Activated CD4-positive, alpha-beta T cell treated with anti-CD3 and anti-CD28 coated beads, Interleukin-2, amount 10 ng/mL, durations not matched to agents 7 days and 5 days (primary cell): ENCODE measurements around the gene PAIP1. TPM values are rescaled to one million over a fixed set of nuclear protein-coding genes. Genes with fewer than 3 reads are reported as not detected.
"Not testable (repeated sequence)": the region's sequence is repeated elsewhere in the genome, so short reads cannot be mapped to it uniquely, and the experiment has no call there.

ENCODE experiments used
- CTCF ChIA-PET: fragments of 350-600 bp; sonication (Branson Sonifier 250); formaldehyde crosslinking; loops from one replicate; lab custom pipeline; 2021; ENCODE audit warnings: antibody characterized with exemption; lab: Charles Lee
- POLR2A ChIA-PET: fragments of 350-600 bp; sonication (Branson Sonifier 250); formaldehyde crosslinking; loops from one replicate; lab custom pipeline; 2021; ENCODE audit warnings: antibody characterized with exemption; lab: Charles Lee
- DNase-seq: peaks from one replicate; pipeline ENCODE4 v3.0.0-alpha.2; 2020
- H3K27ac Mint-ChIP-seq: one replicate; pipeline ENCODE4 v1.8.0; 2021; ENCODE audit warnings: mild to moderate bottlenecking, moderate library complexity, mixed read lengths
- H3K27me3 Mint-ChIP-seq: one replicate; pipeline ENCODE4 v1.8.0; 2021; ENCODE audit warnings: mixed read lengths
- H3K36me3 Mint-ChIP-seq: one replicate; pipeline ENCODE4 v1.8.0; 2021; ENCODE audit warnings: low read depth, mixed read lengths
- H3K4me1 Mint-ChIP-seq: one replicate; pipeline ENCODE4 v1.8.0; 2021; ENCODE audit warnings: mixed read lengths
- H3K4me3 Mint-ChIP-seq: one replicate; pipeline ENCODE4 v1.8.0; 2021; ENCODE audit warnings: mild to moderate bottlenecking, moderate library complexity, mixed read lengths
- H3K9me3 Mint-ChIP-seq: one replicate; pipeline ENCODE4 v1.8.0; 2021; ENCODE audit warnings: mixed read lengths
- total RNA-seq, 2 experiments: library from RNA; stranded (reverse); gene quantifications; one replicate each; pipeline ENCODE4 v1.2.3, GENCODE V29; 2021

The PAIP1 gene
- total RNA-seq, 2 experiments from 2014 or later = 35.3 to 37.1 TPM

DNA sequence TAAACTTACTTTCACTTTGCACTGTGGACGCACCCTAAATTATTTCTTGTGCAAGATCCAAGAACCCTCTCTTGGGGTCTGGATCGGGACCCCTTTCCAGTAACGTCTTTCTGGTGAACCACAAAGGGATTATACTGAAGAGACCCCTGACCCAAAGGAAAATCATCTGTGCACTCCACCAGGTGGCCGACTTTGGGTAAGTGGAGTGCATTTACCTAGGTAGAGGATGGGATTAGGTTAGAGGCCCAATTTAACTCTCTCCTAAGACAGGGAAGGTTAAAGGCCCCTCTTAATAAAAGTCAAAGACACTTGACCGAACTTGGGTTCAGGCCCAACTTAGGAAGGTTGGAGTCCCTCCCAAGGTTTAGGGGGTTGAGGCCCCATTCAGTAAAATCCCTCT lies 8.2 kb upstream of the PAIP1 start:
- H3K27me3 Mint-ChIP-seq = peaks cover 9% of the 10 kb centered on the region
- DNase-seq = no peak
- POLR2A ChIA-PET = no interaction called here
- CTCF ChIA-PET = no interaction called here
- H3K4me1 Mint-ChIP-seq = no peaks in the 10 kb centered on the region
- no peaks in the 10 kb centered on the region for H3K9me3 Mint-ChIP-seq
- H3K36me3 Mint-ChIP-seq = no peaks in the 10 kb centered on the region
- H3K4me3 Mint-ChIP-seq = no peak overlapping the region
- H3K27ac Mint-ChIP-seq = no peak overlapping the region

DNA sequence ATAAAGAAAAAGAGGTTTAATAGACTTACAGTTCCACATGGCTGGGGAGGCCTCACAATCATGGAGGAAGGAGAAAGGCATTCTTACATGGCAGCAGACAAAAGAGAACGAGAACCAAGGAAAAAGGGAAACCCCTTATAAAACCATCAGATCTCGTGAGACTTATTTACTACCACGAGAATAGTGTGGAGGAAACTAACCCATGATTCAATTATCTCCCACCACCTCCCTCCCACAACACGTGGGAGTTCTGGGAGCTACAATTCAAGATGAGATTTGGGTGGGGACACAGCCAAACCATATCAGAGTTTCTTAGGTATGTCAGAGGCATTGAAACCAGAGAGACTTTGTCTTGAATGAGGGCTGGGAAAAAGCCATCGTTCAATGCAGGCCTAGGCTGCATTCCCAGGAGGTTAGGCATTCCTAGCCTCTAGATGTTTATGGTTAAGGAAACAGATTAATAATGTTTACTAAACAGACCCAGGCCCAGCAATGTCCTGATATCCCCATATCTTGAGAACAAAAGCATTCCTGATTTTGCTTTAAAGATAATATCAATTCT lies 7.5 kb upstream of the PAIP1 start:
- Mint-ChIP-seq H3K27me3 (peaks cover 14% of the 10 kb centered on the region), H3K27ac (no peak overlapping the region), H3K9me3 (no peaks in the 10 kb centered on the region), H3K4me3 (no peak overlapping the region), H3K36me3 (no peaks in the 10 kb centered on the region), H3K4me1 (no peaks in the 10 kb centered on the region)
- CTCF ChIA-PET = no interaction called here
- POLR2A ChIA-PET = no interaction called here
- no peak for DNase-seq

DNA sequence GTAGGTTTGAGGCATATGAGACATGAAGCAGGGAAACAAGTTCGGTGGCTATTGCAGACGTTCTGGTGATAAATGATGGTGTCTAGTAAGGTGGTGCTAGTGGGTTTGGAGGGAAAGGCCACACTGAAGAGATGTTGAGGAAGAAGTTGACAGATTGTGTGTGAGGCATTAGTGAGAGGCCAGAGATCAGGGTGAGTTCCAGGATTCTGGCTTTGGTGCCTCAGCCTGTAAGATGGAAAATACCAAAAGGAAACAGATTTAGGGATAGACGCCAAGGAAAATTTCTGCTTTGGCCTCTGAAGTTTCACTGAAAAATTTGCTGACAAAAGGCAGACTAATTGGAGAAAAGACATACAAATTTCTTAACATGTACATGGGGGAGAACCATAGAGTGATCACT lies 6.4 kb upstream of the PAIP1 start:
- H3K4me3 Mint-ChIP-seq = no peak overlapping the region
- no peaks in the 10 kb centered on the region for H3K36me3 Mint-ChIP-seq

DNA sequence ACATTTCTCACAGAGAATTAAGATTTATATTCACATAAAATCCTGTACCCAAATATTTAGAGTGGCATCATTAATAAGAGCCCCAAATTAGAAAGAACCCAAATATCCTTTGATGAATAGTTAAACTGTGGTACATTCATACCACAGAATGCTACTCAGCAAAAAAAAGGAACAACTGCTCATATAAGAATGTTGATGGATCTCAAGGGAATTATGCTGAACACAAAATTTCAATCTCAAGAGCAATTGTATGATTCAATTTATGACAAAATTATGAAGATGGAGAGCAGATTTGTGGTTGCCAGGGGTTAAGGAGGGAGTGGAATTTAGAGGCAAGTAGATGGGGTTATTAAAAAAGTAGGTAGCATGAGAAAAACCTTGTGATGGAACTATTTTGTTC lies 4.5 kb upstream of the PAIP1 start:
- CTCF ChIA-PET = interaction anchor here (1.3 to 1.6 kb wide), 2 partner anchors 8 to 77 kb away, joined by 4 read pairs; partner anchors contain the start of gene TMEM267

More for the DNA sequence above, 6.4 kb upstream of the PAIP1 start:
- no peak for DNase-seq
- ChIA-PET CTCF (no interaction called here), POLR2A (no interaction called here)
- H3K27ac Mint-ChIP-seq = no peak overlapping the region
- H3K4me1 Mint-ChIP-seq = peaks cover 2% of the 10 kb centered on the region
- no peaks in the 10 kb centered on the region for H3K9me3 Mint-ChIP-seq
- H3K27me3 Mint-ChIP-seq = peaks cover 14% of the 10 kb centered on the region

DNA sequence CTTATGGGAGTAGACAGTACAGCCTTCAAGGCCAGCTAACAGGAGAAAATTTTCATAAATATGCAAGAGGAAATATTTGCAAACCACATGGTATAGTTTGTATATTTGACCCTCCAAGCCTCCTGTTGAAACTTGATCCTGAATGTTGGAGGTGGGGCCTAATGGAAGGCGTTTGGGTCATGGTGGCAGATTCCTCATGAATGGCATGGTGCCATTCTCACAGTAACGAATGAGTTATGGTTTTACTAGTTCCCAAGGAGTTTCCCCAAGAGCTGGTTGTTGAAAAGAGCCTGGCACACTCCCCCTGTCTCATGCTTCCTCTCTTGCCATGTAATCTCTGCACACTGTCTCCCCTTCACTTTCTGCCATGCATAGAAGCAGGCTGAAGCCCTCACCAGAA lies 3.3 kb upstream of the PAIP1 start:
- Mint-ChIP-seq H3K27ac (no peak overlapping the region), H3K27me3 (peaks cover 14% of the 10 kb centered on the region), H3K4me3 (no peak overlapping the region), H3K4me1 (peaks cover 19% of the 10 kb centered on the region), H3K9me3 (no peaks in the 10 kb centered on the region), H3K36me3 (peaks cover 9% of the 10 kb centered on the region)
- no peak for DNase-seq
- CTCF ChIA-PET = interaction anchor here (0.6 to 1.6 kb wide), 2 partner anchors 76 to 170 kb away, joined by 3 to 4 read pairs; partner anchors contain the start of gene TMEM267
- POLR2A ChIA-PET = no interaction called here

More for the DNA sequence above, 4.5 kb upstream of the PAIP1 start:
- Mint-ChIP-seq H3K4me3 (no peak overlapping the region), H3K27me3 (peaks cover 14% of the 10 kb centered on the region), H3K4me1 (peaks cover 9% of the 10 kb centered on the region), H3K36me3 (no peaks in the 10 kb centered on the region), H3K27ac (no peak overlapping the region), H3K9me3 (no peaks in the 10 kb centered on the region)
- POLR2A ChIA-PET = no interaction called here
- DNase-seq = no peak

DNA sequence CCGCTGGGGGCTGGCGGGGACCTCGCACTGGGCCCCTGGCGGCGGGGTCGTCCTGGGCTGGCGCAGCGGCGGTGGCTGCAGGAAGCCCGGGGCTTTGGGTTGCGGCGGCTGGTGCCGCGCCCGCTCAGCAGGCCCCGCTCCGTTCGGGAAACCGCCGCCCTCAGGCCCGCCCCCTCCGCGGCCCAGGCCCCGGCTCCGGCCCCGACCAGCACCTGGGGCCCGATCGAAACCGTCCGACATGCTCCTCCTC lies 345 bp downstream of the PAIP1 start:
- H3K27ac Mint-ChIP-seq, H3K9me3 Mint-ChIP-seq, DNase-seq, H3K27me3 Mint-ChIP-seq: not testable (repeated sequence)
- POLR2A ChIA-PET = interaction anchor here (0.7 kb wide), 1 partner anchor 58 kb away, joined by 3 read pairs; no protein-coding TSS in a partner anchor
- Mint-ChIP-seq H3K4me3 (peak overlapping the region; percentile 90), H3K4me1 (peaks cover 21% of the 10 kb centered on the region), H3K36me3 (peaks cover 11% of the 10 kb centered on the region)
- CTCF ChIA-PET = interaction anchor here (2.7 kb wide), 1 partner anchor 73 kb away, joined by 14 read pairs; the partner anchor contains the start of gene TMEM267

DNA sequence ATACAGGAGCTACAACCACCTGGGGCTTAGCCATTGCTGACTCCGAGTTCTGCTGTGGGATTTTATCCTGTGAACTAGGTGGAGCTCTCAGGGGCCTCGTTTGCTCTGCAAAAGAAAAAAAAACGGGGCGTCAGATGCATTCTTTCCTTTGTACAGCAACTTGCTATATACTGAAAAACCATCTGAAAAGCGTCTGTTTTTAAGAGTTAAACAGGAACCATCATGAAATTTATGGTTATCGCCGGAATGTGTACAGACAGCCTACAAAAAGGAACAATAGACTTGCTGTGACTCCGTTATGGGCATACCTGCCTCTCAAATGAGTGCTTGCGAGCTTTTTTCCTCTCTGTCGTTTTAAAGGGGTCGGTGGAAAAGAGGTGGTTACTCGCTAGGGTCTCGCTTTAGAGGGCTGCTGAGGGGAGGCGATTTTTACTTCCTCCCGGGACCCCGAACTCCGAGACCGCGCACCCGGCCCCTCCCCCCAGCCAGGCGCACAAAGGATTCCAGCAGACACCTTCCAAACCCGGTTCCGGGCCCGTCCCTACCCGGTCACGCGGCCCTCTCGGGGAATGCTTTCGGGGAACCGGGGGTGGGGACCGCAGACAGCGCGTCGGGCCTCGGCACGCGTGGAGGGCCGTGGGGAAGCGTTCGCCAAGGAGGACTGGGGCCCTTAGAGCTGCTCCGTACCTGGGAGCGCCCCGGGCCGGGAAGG lies 826 bp downstream of the PAIP1 start:
- DNase-seq = peak; percentile 53
- peak overlapping the region; percentile 95 for H3K27ac Mint-ChIP-seq
- peaks cover 9% of the 10 kb centered on the region for H3K27me3 Mint-ChIP-seq
- peak overlapping the region; percentile 90 for H3K4me3 Mint-ChIP-seq
- H3K4me1 Mint-ChIP-seq = peaks cover 25% of the 10 kb centered on the region
- CTCF ChIA-PET = interaction anchor here (2.7 kb wide), 1 partner anchor 72 kb away, joined by 14 read pairs; the partner anchor contains the start of gene TMEM267
- no peaks in the 10 kb centered on the region for H3K9me3 Mint-ChIP-seq
- peaks cover 13% of the 10 kb centered on the region for H3K36me3 Mint-ChIP-seq
- POLR2A ChIA-PET = interaction anchor here (0.7 kb wide), 3 partner anchors 13 to 73 kb away, joined by 3 to 4 read pairs (median 3); partner anchors contain the start of gene TMEM267

DNA sequence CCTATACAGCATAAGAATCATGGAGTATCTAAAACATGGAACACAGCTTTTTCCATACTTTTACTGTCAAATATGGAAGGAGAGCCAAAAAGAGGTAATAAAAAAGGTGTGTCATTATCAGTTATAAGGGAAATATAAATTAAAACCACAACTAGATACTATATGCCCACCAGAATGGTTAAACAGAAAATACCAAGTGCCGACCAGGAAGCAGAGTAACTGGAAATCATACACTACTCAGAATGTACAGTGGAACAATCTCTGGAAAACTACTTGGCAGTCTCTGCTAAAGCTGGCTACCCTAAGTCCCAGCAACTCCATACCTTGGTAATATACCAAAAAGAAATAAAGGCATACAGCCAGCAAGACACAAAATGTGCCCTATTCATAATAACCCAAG lies 2.4 kb downstream of the PAIP1 start:
- H3K27me3 Mint-ChIP-seq = peaks cover 2% of the 10 kb centered on the region
- ChIA-PET POLR2A (no interaction called here), CTCF (interaction anchor here (1.0 to 2.7 kb wide), 4 partner anchors 12 to 70 kb away, joined by 4 to 14 read pairs (median 4); partner anchors contain the start of gene TMEM267)
- no peaks in the 10 kb centered on the region for H3K9me3 Mint-ChIP-seq
- peaks cover 28% of the 10 kb centered on the region for H3K4me1 Mint-ChIP-seq
- H3K36me3 Mint-ChIP-seq = peaks cover 17% of the 10 kb centered on the region
- H3K4me3 Mint-ChIP-seq = no peak overlapping the region
- no peak for DNase-seq
- no peak overlapping the region for H3K27ac Mint-ChIP-seq

DNA sequence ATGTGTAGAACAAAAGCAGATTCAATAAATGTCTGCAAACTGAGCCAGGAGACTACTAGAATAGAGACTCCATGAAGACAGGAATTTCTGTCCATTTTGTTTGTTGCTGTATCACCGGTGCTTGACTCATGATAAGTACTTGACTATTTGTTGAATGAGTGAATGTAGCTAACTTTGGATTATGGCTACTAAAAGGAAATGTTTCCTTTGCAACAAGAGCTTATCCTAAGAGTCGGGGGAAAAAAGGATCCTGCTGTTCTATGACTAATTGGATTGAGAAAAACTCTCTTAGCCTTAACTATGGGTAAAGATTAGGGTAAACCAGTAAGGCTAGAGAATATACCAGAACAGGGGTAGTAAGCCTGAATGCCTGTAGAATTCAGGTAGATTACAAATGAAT lies 3.5 kb downstream of the PAIP1 start:
- ChIA-PET CTCF (interaction anchor here (0.9 to 1.4 kb wide), 3 partner anchors 9 to 28 kb away, joined by 3 to 4 read pairs (median 4); no protein-coding TSS in a partner anchor), POLR2A (no interaction called here)
- H3K27ac Mint-ChIP-seq = no peak overlapping the region
- no peaks in the 10 kb centered on the region for H3K27me3 Mint-ChIP-seq
- no peak for DNase-seq
- no peaks in the 10 kb centered on the region for H3K9me3 Mint-ChIP-seq
- no peak overlapping the region for H3K4me3 Mint-ChIP-seq
- H3K4me1 Mint-ChIP-seq = peaks cover 29% of the 10 kb centered on the region
- H3K36me3 Mint-ChIP-seq = peaks cover 21% of the 10 kb centered on the region

DNA sequence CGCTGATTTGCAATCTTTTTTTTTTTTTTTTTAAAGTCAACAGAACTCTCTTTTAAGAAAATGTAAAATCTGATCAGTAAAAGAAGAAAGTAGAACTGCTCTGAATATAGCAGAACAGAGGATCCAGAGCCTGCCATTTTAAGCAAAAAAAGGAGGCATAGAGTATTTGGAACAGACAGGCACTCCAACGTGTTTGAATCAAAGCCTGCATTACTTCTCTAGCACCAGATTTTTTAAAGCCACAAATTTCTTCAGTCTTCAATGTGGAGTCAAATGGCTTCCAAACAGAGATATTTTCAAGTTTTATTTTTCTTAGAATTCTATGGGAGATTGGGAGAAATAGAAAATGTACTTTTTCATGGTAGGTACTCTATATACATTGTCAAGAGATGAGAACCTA lies 5.1 kb downstream of the PAIP1 start:
- Mint-ChIP-seq H3K9me3 (no peaks in the 10 kb centered on the region), H3K4me1 (peaks cover 22% of the 10 kb centered on the region), H3K36me3 (peaks cover 32% of the 10 kb centered on the region), H3K27me3 (no peaks in the 10 kb centered on the region), H3K4me3 (no peak overlapping the region), H3K27ac (no peak overlapping the region)
- POLR2A ChIA-PET = no interaction called here
- CTCF ChIA-PET = interaction anchor here (0.7 kb wide), 1 partner anchor 150 kb away, joined by 5 read pairs; no protein-coding TSS in a partner anchor
- DNase-seq = no peak

DNA sequence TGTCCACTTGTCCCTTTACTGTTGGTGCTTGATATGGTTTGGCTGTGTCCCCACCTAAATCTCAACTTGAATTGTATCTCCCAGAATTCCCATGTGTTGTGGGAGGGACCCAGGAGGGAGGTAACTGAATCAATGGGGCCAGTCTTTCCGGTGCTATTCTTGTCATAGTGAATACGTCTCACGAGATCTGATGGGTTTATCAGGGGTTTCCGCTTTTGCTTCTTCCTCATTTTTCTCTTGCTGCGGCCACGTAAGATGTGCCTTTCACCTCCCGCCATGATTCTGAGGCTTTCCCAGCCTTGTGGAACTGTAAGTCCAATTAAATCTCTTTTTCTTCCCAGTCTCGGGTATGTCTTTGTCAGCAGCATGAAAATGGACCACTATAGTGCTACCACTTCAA lies 7.6 kb downstream of the PAIP1 start:
- H3K27ac Mint-ChIP-seq, DNase-seq, H3K27me3 Mint-ChIP-seq, CTCF ChIA-PET, H3K4me3 Mint-ChIP-seq, H3K9me3 Mint-ChIP-seq, POLR2A ChIA-PET: not testable (repeated sequence)
- peaks cover 12% of the 10 kb centered on the region for H3K4me1 Mint-ChIP-seq
- peaks cover 43% of the 10 kb centered on the region for H3K36me3 Mint-ChIP-seq

DNA sequence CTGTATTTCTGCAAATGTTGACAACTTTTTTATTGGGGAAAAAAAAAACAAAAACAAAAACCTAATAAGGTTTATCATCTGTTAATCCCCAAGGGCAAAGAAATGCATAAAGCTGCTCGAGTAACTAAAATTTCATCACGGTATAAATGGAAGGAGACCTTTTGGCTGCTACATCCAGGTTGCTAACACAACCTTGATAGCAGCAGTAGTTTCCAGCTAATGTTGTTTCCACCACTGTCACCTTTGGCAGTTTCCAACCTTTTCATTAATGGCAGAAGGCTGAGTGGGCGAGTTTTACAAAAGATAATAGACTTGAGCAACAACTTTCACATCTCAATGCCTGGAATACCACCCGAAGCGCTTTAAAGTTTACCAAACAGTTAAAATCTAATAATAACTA lies 8.5 kb downstream of the PAIP1 start:
- Mint-ChIP-seq H3K27ac (no peak overlapping the region), H3K9me3 (no peaks in the 10 kb centered on the region), H3K27me3 (no peaks in the 10 kb centered on the region), H3K36me3 (peaks cover 49% of the 10 kb centered on the region), H3K4me3 (no peak overlapping the region), H3K4me1 (peaks cover 12% of the 10 kb centered on the region)
- CTCF ChIA-PET = no interaction called here
- DNase-seq = no peak
- POLR2A ChIA-PET = no interaction called here

DNA sequence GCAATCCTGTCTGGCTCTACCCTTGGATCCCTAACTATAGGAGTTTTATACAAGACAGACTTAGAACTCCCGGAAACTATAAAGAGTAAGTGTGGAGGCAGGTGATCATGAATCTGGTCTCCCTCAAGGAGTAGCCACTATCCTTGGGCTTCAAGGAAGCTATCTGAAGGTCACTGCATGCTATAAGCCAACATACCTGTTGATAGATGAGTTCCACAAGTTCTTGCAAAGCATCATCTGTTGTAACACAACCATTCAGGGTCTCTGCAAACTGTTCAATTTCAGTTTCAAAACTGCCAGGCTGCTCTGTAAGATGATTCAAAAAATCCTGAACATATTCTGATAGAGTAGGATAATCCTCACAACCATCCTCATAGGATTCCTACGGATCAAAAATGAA lies 9.3 kb downstream of the PAIP1 start:
- no peak for DNase-seq
- Mint-ChIP-seq H3K36me3 (peaks cover 54% of the 10 kb centered on the region), H3K27me3 (no peaks in the 10 kb centered on the region), H3K4me3 (no peak overlapping the region), H3K4me1 (peaks cover 12% of the 10 kb centered on the region), H3K9me3 (no peaks in the 10 kb centered on the region), H3K27ac (no peak overlapping the region)
- ChIA-PET POLR2A (no interaction called here), CTCF (no interaction called here)
